A673 (cell line): ENCODE results near the gene JAG1.

Source experiments
- CTCF ChIP-seq: fragments of 300-800, 200-600 bp; sonication (generic); conservative IDR thresholded peaks from 2 replicates; pipeline ENCODE4 v1.5.1; 2017; ENCODE audit warnings: low read depth, mild to moderate bottlenecking, antibody characterized with exemption, low read length, moderate library complexity, mixed read lengths
- EZH2 ChIP-seq: fragments of 200-600 bp; sonication (generic); IDR thresholded peaks from 2 replicates; pipeline ENCODE4 v1.6.1; 2017; ENCODE audit warnings: borderline replicate concordance, low read depth, mild to moderate bottlenecking, mixed read lengths, antibody characterized with exemption, low read length; ENCODE audit not compliant: poor library complexity, severe bottlenecking

GRCh38 chr20:10637563-10637962 is 36.2 kb downstream of the JAG1 start:
- TF ChIP-seq EZH2 (no peak), CTCF (no peak)
